Fibroblast of lung (primary cell): ENCODE measurements around the gene DNAAF1. TPM values are rescaled to one million over a fixed set of nuclear protein-coding genes. Genes with fewer than 3 reads are reported as not detected.

ENCODE experiments used
- DNase-seq, 2 donors: peaks; one replicate each; pipeline versions ENCODE4 v3.0.0 to v3.0.0-alpha.2; 2010; ENCODE audit warnings: low read depth in 2 of 2
- H2AFZ ChIP-seq: 2 replicates; pipeline ENCODE4 v1.5.1; 2012; ENCODE audit warnings: low read length, control low read depth, inconsistent platforms
- H3K27ac ChIP-seq: 2 replicates; pipeline ENCODE4 v1.5.1; 2011; ENCODE audit warnings: low read length, control low read depth; ENCODE audit not compliant: insufficient read depth
- H3K27me3 ChIP-seq: 2 replicates; pipeline ENCODE4 v1.5.1; 2011; ENCODE audit warnings: mild to moderate bottlenecking, low read length; ENCODE audit not compliant: control insufficient read depth, insufficient read depth
- H3K36me3 ChIP-seq: 2 replicates; pipeline ENCODE4 v1.5.1; 2011; ENCODE audit warnings: low read length; ENCODE audit not compliant: control insufficient read depth, insufficient read depth
- H3K4me1 ChIP-seq: 2 replicates; pipeline ENCODE4 v1.5.1; 2011; ENCODE audit warnings: low read length; ENCODE audit not compliant: control insufficient read depth, insufficient read depth; ENCODE audit errors: extremely low read depth
- H3K4me2 ChIP-seq: 2 replicates; pipeline ENCODE4 v1.5.1; 2011; ENCODE audit warnings: low read length, control low read depth; ENCODE audit not compliant: insufficient read depth; ENCODE audit errors: extremely low read depth
- H3K4me3 ChIP-seq, 4 experiments: fragments of 200-600 bp in 1 of 4; sonication (generic) in 1 of 4; replicated peaks in 1 of 4; 2 replicates each; pipeline ENCODE4 v1.5.1; 2011 to 2016; ENCODE audit warnings: low read length in 4 of 4, low read depth in 3 of 4, mild to moderate bottlenecking in 3 of 4, control low read depth in 2 of 4, inconsistent platforms in 1 of 4, mixed read lengths in 1 of 4; ENCODE audit not compliant: insufficient read depth in 1 of 4; ENCODE audit errors: control extremely low read depth in 1 of 4
- H3K79me2 ChIP-seq: 2 replicates; pipeline ENCODE4 v1.5.1; 2012; ENCODE audit warnings: mild to moderate bottlenecking, low read length, inconsistent platforms; ENCODE audit not compliant: control insufficient read depth, insufficient read depth
- H3K9ac ChIP-seq: 2 replicates; pipeline ENCODE4 v1.5.1; 2011; ENCODE audit warnings: mild to moderate bottlenecking, low read length, control low read depth; ENCODE audit not compliant: insufficient read depth
- H3K9me3 ChIP-seq: 2 replicates; pipeline ENCODE4 v1.5.1; 2012; ENCODE audit warnings: low read depth, low read length; ENCODE audit not compliant: control insufficient read depth, insufficient read depth
- H4K20me1 ChIP-seq: 2 replicates; pipeline ENCODE4 v1.5.1; 2011; ENCODE audit warnings: low read length; ENCODE audit not compliant: control insufficient read depth, insufficient read depth; ENCODE audit errors: extremely low read depth
- EZH2 ChIP-seq: IDR thresholded peaks from 2 replicates; pipeline ENCODE4 v1.5.1; 2012; ENCODE audit warnings: low read length, control low read depth, mild to moderate bottlenecking; ENCODE audit errors: missing control alignments
- polyA plus RNA-seq, 2 donors: library from polyadenylated mRNA; depleted of rRNA in 1 of 2; stranded (reverse) in 1 of 2; unstranded in 1 of 2; fragments of >200 nt; gene quantifications; 2 replicates each; pipeline ENCODE4 v1.2.1, GENCODE V29; 2011 to 2012; ENCODE audit warnings: missing spikeins in 1 of 2
- total RNA-seq: library from RNA; depleted of rRNA; stranded (reverse); fragments of >200 nt; gene quantifications from 2 replicates; pipeline ENCODE4 v1.2.1, GENCODE V29; 2014
- TF ChIP-seq, protein P1 (sequence below), 2 donors: IDR thresholded peaks in 1 of 2; conservative IDR thresholded peaks in 1 of 2; 1 replicate in 1 of 2; 2 replicates in 1 of 2; pipeline ENCODE4 v1.5.1; 2011 to 2012; ENCODE audit warnings: low read length in 2 of 2, control low read depth in 1 of 2, inconsistent platforms in 1 of 2, low read depth in 1 of 2, mild to moderate bottlenecking in 1 of 2

Gene DNAAF1
- total and polyA plus RNA-seq, 2 donors (not counting 1 experiment from before 2014, with no cell fraction given) = not detected

GRCh38 chr16:84138500-84138823 is 6.6 kb upstream of the DNAAF1 start:
- Histone ChIP-seq H3K27me3 (no peaks in the 10 kb centered on the region), H4K20me1 (no peaks in the 10 kb centered on the region), H3K4me2 (no peak overlapping the region), H3K9ac (no peak overlapping the region), H3K4me3 (no peak overlapping the region), H3K79me2 (peaks cover 9% of the 10 kb centered on the region), H3K9me3 (no peaks in the 10 kb centered on the region), H2AFZ (no peak overlapping the region), H3K4me1 (no peaks in the 10 kb centered on the region), H3K27ac (no peak overlapping the region), H3K36me3 (no peaks in the 10 kb centered on the region)
- no peak for TF ChIP-seq EZH2
- TF ChIP-seq, protein P1, sequence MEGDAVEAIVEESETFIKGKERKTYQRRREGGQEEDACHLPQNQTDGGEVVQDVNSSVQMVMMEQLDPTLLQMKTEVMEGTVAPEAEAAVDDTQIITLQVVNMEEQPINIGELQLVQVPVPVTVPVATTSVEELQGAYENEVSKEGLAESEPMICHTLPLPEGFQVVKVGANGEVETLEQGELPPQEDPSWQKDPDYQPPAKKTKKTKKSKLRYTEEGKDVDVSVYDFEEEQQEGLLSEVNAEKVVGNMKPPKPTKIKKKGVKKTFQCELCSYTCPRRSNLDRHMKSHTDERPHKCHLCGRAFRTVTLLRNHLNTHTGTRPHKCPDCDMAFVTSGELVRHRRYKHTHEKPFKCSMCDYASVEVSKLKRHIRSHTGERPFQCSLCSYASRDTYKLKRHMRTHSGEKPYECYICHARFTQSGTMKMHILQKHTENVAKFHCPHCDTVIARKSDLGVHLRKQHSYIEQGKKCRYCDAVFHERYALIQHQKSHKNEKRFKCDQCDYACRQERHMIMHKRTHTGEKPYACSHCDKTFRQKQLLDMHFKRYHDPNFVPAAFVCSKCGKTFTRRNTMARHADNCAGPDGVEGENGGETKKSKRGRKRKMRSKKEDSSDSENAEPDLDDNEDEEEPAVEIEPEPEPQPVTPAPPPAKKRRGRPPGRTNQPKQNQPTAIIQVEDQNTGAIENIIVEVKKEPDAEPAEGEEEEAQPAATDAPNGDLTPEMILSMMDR (conservative IDR thresholded peaks at IDR 0.05 in 1 of 2, IDR thresholded peaks at IDR 0.05 in 1 of 2; ENCODE audit: low read depth in 1 of 2, low read length in 2 of 2) = no peak
- DNase-seq = no peak

GRCh38 chr16:84138824-84139627 is 6.1 kb upstream of the DNAAF1 start:
- Histone ChIP-seq H3K27ac (no peak overlapping the region), H3K9me3 (no peaks in the 10 kb centered on the region), H3K4me2 (no peak overlapping the region), H3K4me3 (no peak overlapping the region), H2AFZ (no peak overlapping the region), H3K9ac (no peak overlapping the region), H4K20me1 (no peaks in the 10 kb centered on the region), H3K79me2 (peaks cover 9% of the 10 kb centered on the region), H3K4me1 (no peaks in the 10 kb centered on the region), H3K36me3 (no peaks in the 10 kb centered on the region), H3K27me3 (no peaks in the 10 kb centered on the region)
- peak; percentile 54 for DNase-seq
- TF ChIP-seq, protein P1 (conservative IDR thresholded peaks at IDR 0.05 in 1 of 2, IDR thresholded peaks at IDR 0.05 in 1 of 2; ENCODE audit: low read depth in 1 of 2, low read length in 2 of 2) = no peak
- TF ChIP-seq EZH2 = no peak

DNA sequence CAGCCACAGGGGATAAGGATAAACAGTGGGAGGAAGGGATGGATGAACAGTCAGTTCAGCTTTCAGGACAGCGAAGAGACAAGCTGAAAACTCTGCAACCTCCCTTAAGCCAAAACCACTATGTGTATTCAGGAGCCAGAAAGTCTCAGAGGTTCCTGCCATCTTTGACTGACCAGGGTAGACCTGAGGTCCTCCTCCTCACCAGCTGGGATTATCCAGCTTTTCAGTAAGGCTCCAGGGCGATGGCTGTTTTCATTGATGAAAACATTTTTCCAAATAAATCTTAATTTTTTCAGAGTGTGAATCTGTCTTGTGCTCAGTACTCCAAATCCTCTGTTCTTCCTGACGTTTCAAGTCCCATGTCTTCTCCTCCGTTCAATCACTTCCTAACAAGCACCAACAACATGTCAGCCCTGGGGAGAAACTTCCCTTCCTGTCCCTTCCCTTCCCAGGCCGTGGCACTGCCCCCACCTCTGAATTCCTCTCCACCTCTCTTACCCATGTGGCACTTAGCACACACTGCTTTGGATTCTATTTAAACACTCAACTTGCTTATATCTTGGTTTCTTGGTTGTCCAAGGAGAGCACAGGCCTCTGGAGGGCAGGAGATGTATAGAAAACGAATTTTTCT is 5.4 kb upstream of the DNAAF1 start:
- Histone ChIP-seq H3K27ac (no peak overlapping the region), H3K4me3 (no peak overlapping the region), H3K4me1 (no peaks in the 10 kb centered on the region), H2AFZ (no peak overlapping the region), H3K4me2 (no peak overlapping the region), H3K9ac (no peak overlapping the region), H4K20me1 (no peaks in the 10 kb centered on the region), H3K79me2 (peaks cover 14% of the 10 kb centered on the region), H3K9me3 (no peaks in the 10 kb centered on the region), H3K27me3 (no peaks in the 10 kb centered on the region), H3K36me3 (no peaks in the 10 kb centered on the region)
- DNase-seq = no peak
- no peak for TF ChIP-seq EZH2
- TF ChIP-seq, protein P1 (conservative IDR thresholded peaks at IDR 0.05 in 1 of 2, IDR thresholded peaks at IDR 0.05 in 1 of 2; ENCODE audit: low read depth in 1 of 2, low read length in 2 of 2) = no peak
